ENCODE data around the gene PWWP2B.
"Not testable (repeated sequence)": the region's sequence is repeated elsewhere in the genome, so short reads cannot be mapped to it uniquely, and the experiment has no call there.

The PWWP2B gene

DNA sequence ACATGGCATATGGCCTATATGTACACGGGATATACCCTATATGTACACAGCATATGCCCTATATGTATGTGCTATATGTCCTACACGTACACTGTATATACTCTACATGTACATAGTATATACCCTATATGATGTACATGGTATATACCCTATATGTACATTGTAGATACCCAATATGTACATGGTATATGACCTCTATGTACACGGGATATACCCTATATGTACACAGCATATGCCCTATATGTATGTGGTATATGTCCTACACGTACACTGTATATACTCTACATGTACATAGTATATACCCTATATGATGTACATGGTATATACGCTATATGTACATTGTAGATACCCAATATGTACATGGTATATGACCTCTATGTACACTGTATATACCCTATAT lies 38.3 kb downstream of the PWWP2B start:
- DNase-seq (ENCODE audit: low spot score in 2 of 2); H3K4me3 Mint-ChIP-seq; H3K27me3 Mint-ChIP-seq; H3K9me3 Mint-ChIP-seq; ATAC-seq (replicated peaks; ENCODE audit: extremely low read depth, poor library complexity, severe bottlenecking); H3K36me3 Mint-ChIP-seq (ENCODE audit: insufficient read depth); H3K27ac Mint-ChIP-seq (ENCODE audit: low read depth); H3K4me1 Mint-ChIP-seq: not testable (repeated sequence)

DNA sequence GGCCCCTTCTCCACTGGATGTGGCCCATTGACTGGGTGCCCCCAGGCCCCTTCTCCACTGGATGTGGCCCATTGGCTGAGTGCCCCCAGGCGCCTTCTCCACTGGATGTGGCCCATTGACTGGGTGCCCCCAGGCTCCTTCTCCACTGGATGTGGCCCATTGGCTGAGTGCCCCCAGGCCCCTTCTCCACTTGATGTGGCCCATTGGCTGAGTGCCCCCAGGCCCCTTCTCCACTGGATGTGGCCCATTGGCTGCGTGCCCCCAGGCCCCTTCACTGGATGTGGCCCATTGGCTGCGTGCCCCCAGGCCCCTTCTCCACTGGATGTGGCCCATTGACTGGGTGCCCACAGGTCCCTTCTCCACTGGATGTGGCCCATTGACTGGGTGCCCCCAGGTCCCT lies 39.1 kb downstream of the PWWP2B start:
- not testable (repeated sequence) for ATAC-seq (replicated peaks; ENCODE audit: extremely low read depth, poor library complexity, severe bottlenecking); H3K27ac Mint-ChIP-seq (ENCODE audit: low read depth); H3K4me3 Mint-ChIP-seq; H3K36me3 Mint-ChIP-seq (ENCODE audit: insufficient read depth); DNase-seq (ENCODE audit: low spot score in 2 of 2); H3K9me3 Mint-ChIP-seq; H3K27me3 Mint-ChIP-seq; H3K4me1 Mint-ChIP-seq

GRCh38 chr10:132436861-132437410 lies 39.9 kb downstream of the PWWP2B start:
- Mint-ChIP-seq H3K9me3 (no peaks in the 10 kb centered on the region), H3K4me1 (peaks cover 1% of the 10 kb centered on the region), H3K27me3 (no peaks in the 10 kb centered on the region), H3K27ac (ENCODE audit: low read depth) (no peak overlapping the region), H3K4me3 (no peak overlapping the region), H3K36me3 (ENCODE audit: insufficient read depth) (no peaks in the 10 kb centered on the region)
- ATAC-seq (replicated peaks; ENCODE audit: extremely low read depth, poor library complexity, severe bottlenecking) = no peak
- DNase-seq (ENCODE audit: low spot score in 2 of 2) = no peak

- H3K4me3 Mint-ChIP-seq = no peak overlapping the region
- peaks cover 5% of the 10 kb centered on the region for H3K4me1 Mint-ChIP-seq
- H3K9me3 Mint-ChIP-seq = no peaks in the 10 kb centered on the region
- ATAC-seq (replicated peaks; ENCODE audit: extremely low read depth, poor library complexity, severe bottlenecking) (no peak), DNase-seq (ENCODE audit: low spot score in 2 of 2) (no peak)
- H3K27me3 Mint-ChIP-seq = no peaks in the 10 kb centered on the region
- H3K27ac Mint-ChIP-seq (ENCODE audit: low read depth) = no peak overlapping the region
- no peaks in the 10 kb centered on the region for H3K36me3 Mint-ChIP-seq (ENCODE audit: insufficient read depth)
Observed at GRCh38 chr10:132437541-132437950, 40.5 kb downstream of the PWWP2B start.

GRCh38 chr10:132438091-132439024 lies 41.4 kb downstream of the PWWP2B start:
- no peaks in the 10 kb centered on the region for H3K36me3 Mint-ChIP-seq (ENCODE audit: insufficient read depth)
- H3K9me3 Mint-ChIP-seq = no peaks in the 10 kb centered on the region
- H3K4me1 Mint-ChIP-seq = peaks cover 5% of the 10 kb centered on the region
- H3K4me3 Mint-ChIP-seq = no peak overlapping the region
- no peak overlapping the region for H3K27ac Mint-ChIP-seq (ENCODE audit: low read depth)
- ATAC-seq (replicated peaks; ENCODE audit: extremely low read depth, poor library complexity, severe bottlenecking) (no peak), DNase-seq (ENCODE audit: low spot score in 2 of 2) (no peak)
- no peaks in the 10 kb centered on the region for H3K27me3 Mint-ChIP-seq

- no peak for DNase-seq (ENCODE audit: low spot score in 2 of 2)
- H3K27me3 Mint-ChIP-seq = no peaks in the 10 kb centered on the region
- peaks cover 5% of the 10 kb centered on the region for H3K4me1 Mint-ChIP-seq
- no peak overlapping the region for H3K4me3 Mint-ChIP-seq
- H3K9me3 Mint-ChIP-seq = no peaks in the 10 kb centered on the region
- no peaks in the 10 kb centered on the region for H3K36me3 Mint-ChIP-seq (ENCODE audit: insufficient read depth)
- ATAC-seq (replicated peaks; ENCODE audit: extremely low read depth, poor library complexity, severe bottlenecking) = no peak
- no peak overlapping the region for H3K27ac Mint-ChIP-seq (ENCODE audit: low read depth)
Observed at GRCh38 chr10:132439025-132439388, 42.0 kb downstream of the PWWP2B start.

DNA sequence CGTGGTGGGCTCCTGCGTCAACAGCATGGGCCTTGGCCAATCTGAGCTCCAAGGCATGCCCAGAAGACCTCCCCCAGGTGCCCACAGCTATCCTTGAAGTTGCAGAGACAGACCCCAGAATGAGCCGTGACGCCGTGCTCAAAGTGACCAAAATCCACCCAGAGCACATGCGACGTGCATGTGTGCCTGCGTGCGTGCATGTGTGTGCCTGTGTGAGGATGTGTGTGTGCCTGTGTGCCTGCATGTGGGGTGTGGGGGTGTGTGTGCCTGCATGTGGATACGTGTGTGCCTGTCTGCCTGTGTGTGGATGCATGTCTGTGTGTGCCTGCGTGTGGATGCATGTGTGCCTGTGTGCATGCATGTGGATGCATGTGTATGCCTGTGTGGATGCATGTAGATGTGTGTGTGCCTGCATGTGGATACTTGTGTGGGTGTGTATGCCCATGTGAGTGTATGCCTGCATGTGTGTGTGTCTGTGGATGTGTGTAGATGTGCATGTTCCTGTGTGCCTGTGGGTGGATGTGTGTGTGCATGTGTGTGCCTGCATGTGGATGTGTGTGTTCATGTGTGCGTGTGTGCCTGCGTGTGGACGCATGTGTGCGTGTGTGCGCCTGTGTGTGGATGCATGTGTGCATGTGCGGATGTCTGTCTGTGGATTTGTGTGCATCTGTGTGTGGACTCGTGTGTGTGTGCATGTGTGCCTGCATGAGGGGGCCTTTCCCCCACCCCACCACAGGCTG lies 42.6 kb downstream of the PWWP2B start:
- no peak overlapping the region for H3K4me3 Mint-ChIP-seq
- H3K27me3 Mint-ChIP-seq = no peaks in the 10 kb centered on the region
- peaks cover 10% of the 10 kb centered on the region for H3K4me1 Mint-ChIP-seq
- ATAC-seq (replicated peaks; ENCODE audit: extremely low read depth, poor library complexity, severe bottlenecking) (no peak), DNase-seq (ENCODE audit: low spot score in 2 of 2) (no peak)
- no peaks in the 10 kb centered on the region for H3K9me3 Mint-ChIP-seq
- no peaks in the 10 kb centered on the region for H3K36me3 Mint-ChIP-seq (ENCODE audit: insufficient read depth)
- H3K27ac Mint-ChIP-seq (ENCODE audit: low read depth) = no peak overlapping the region

GRCh38 chr10:132440791-132441565 lies 44.0 kb downstream of the PWWP2B start:
- H3K27ac Mint-ChIP-seq (ENCODE audit: low read depth) = no peak overlapping the region
- H3K27me3 Mint-ChIP-seq = no peaks in the 10 kb centered on the region
- H3K36me3 Mint-ChIP-seq (ENCODE audit: insufficient read depth) = peaks cover 1% of the 10 kb centered on the region
- H3K4me1 Mint-ChIP-seq = peaks cover 18% of the 10 kb centered on the region
- H3K4me3 Mint-ChIP-seq = no peak overlapping the region
- no peak for ATAC-seq (replicated peaks; ENCODE audit: extremely low read depth, poor library complexity, severe bottlenecking)
- H3K9me3 Mint-ChIP-seq = no peaks in the 10 kb centered on the region
- DNase-seq (ENCODE audit: low spot score in 2 of 2) = no peak

- no peak for DNase-seq (ENCODE audit: low spot score in 2 of 2)
- no peak for ATAC-seq (replicated peaks; ENCODE audit: extremely low read depth, poor library complexity, severe bottlenecking)
- H3K36me3 Mint-ChIP-seq (ENCODE audit: insufficient read depth) = peaks cover 1% of the 10 kb centered on the region
- peaks cover 26% of the 10 kb centered on the region for H3K4me1 Mint-ChIP-seq
- no peak overlapping the region for H3K27ac Mint-ChIP-seq (ENCODE audit: low read depth)
- H3K9me3 Mint-ChIP-seq = no peaks in the 10 kb centered on the region
- no peaks in the 10 kb centered on the region for H3K27me3 Mint-ChIP-seq
- no peak overlapping the region for H3K4me3 Mint-ChIP-seq
Observed at GRCh38 chr10:132441818-132442524, 45.0 kb downstream of the PWWP2B start.

DNA sequence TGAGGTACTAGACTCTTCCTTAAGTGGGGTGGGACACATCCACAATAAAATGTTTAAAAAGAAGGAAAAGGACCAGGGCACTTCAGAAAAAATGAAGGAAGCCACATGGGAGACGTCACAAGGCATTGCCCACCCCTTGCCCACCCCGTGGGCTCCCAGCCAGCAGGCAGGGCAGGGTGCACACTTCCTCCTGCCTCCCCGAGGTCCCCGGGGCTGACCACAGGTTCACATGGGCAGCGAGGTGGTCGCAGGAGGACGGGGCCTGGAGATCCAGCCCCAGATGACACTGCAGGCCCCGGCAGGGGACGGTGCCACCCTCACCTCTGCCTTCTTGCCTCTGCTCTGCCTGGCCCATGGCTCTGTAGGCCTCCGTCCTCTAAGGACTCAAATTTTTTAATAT lies 45.6 kb downstream of the PWWP2B start:
- Mint-ChIP-seq H3K27me3 (no peaks in the 10 kb centered on the region), H3K27ac (ENCODE audit: low read depth) (no peak overlapping the region), H3K4me1 (peaks cover 31% of the 10 kb centered on the region)

DNA sequence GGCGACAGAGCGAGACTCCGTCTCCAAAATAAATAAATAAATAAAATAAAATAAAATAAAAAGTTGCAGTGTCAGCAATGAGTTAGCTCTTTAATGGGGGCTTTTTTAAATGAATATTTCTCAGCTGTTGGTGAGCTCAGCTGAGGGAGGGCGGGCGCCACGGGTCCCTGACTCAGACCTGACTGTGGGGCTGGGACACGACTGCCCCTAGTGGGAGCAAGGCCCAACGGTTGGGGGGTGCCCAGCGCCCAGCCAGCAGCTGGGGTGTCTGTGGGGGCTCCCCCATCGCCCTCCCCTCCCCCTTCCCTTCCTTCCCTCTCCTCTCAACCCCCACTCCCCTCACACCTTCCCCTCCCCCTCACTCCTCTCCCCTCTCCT lies 46.6 kb downstream of the PWWP2B start:
- ATAC-seq (replicated peaks; ENCODE audit: extremely low read depth, poor library complexity, severe bottlenecking) = no peak
- Mint-ChIP-seq H3K27ac (ENCODE audit: low read depth) (peak overlapping the region; percentile 80), H3K4me3 (no peak overlapping the region)

More for the DNA sequence above, 45.6 kb downstream of the PWWP2B start:
- ATAC-seq (replicated peaks; ENCODE audit: extremely low read depth, poor library complexity, severe bottlenecking) (no peak), DNase-seq (ENCODE audit: low spot score in 2 of 2) (no peak)
- no peak overlapping the region for H3K4me3 Mint-ChIP-seq
- H3K9me3 Mint-ChIP-seq = no peaks in the 10 kb centered on the region
- H3K36me3 Mint-ChIP-seq (ENCODE audit: insufficient read depth) = peaks cover 5% of the 10 kb centered on the region

More for the DNA sequence above, 46.6 kb downstream of the PWWP2B start:
- DNase-seq (ENCODE audit: low spot score in 2 of 2) = peak; percentile 53 to 59
- Mint-ChIP-seq H3K4me1 (peaks cover 34% of the 10 kb centered on the region), H3K9me3 (no peaks in the 10 kb centered on the region), H3K36me3 (ENCODE audit: insufficient read depth) (peaks cover 6% of the 10 kb centered on the region), H3K27me3 (no peaks in the 10 kb centered on the region)

All from central memory CD8-positive, alpha-beta T cell (primary cell).